Medulla oblongata (tissue), 1 donor: Measurements from ENCODE around the gene TAPBP.
"Not testable (repeated sequence)": the region's sequence is repeated elsewhere in the genome, so short reads cannot be mapped to it uniquely, and the experiment has no call there.

Experiments used
- DNase-seq: peaks from one replicate; pipeline ENCODE4 v3.0.0-alpha.2; 2015; ENCODE audit errors: extremely low spot score

The TAPBP gene

GRCh38 chr6:33313709-33314514 is at the start of gene TAPBP:
Gene TAPBP, minus strand, starts transcription at chr6:33314078. Its CDS starts 37 bp downstream, at chr6:33314041.
- peak; percentile 74 for DNase-seq

GRCh38 chr6:33363486-33363885 is 49.6 kb upstream of the TAPBP start:
- DNase-seq = not testable (repeated sequence)

GRCh38 chr6:33359331-33359730 is 45.5 kb upstream of the TAPBP start:
- DNase-seq = no peak

GRCh38 chr6:33357160-33357871 is 43.4 kb upstream of the TAPBP start:
- not testable (repeated sequence) for DNase-seq

GRCh38 chr6:33356295-33356694 is 42.4 kb upstream of the TAPBP start:
- no peak for DNase-seq

GRCh38 chr6:33355860-33356259 is 42.0 kb upstream of the TAPBP start:
- not testable (repeated sequence) for DNase-seq

- DNase-seq = no peak
Observed at GRCh38 chr6:33347816-33348215, 33.9 kb upstream of the TAPBP start.

GRCh38 chr6:33346972-33347371 is 33.1 kb upstream of the TAPBP start:
- not testable (repeated sequence) for DNase-seq

- DNase-seq = peak; percentile 73
Observed at GRCh38 chr6:33344701-33345697, 31.1 kb upstream of the TAPBP start.

GRCh38 chr6:33343953-33344611 is 30.2 kb upstream of the TAPBP start:
- no peak for DNase-seq

GRCh38 chr6:33343606-33343952 is 29.7 kb upstream of the TAPBP start:
- not testable (repeated sequence) for DNase-seq

- no peak for DNase-seq
Observed at GRCh38 chr6:33339193-33339592, 25.3 kb upstream of the TAPBP start.

GRCh38 chr6:33336495-33336894 is 22.6 kb upstream of the TAPBP start:
- no peak for DNase-seq

GRCh38 chr6:33335916-33336315 is 22.0 kb upstream of the TAPBP start:
- no peak for DNase-seq

- no peak for DNase-seq
Observed at GRCh38 chr6:33333666-33334065, 19.8 kb upstream of the TAPBP start.

GRCh38 chr6:33330736-33331135 is 16.9 kb upstream of the TAPBP start:
- no peak for DNase-seq

GRCh38 chr6:33329058-33329457 is 15.2 kb upstream of the TAPBP start:
- DNase-seq = no peak

GRCh38 chr6:33324125-33324524 is 10.2 kb upstream of the TAPBP start:
- DNase-seq = peak; percentile 26

- DNase-seq = no peak
Observed at GRCh38 chr6:33323623-33323948, 9.7 kb upstream of the TAPBP start.

GRCh38 chr6:33321227-33321626 is 7.3 kb upstream of the TAPBP start:
- no peak for DNase-seq
